Neural progenitor cell (in vitro differentiated cells): Measurements from ENCODE around the gene ZNF83. TPM values are rescaled to one million over a fixed set of nuclear protein-coding genes. Genes with fewer than 3 reads are reported as not detected.
"Not testable (repeated sequence)": the region's sequence is repeated elsewhere in the genome, so short reads cannot be mapped to it uniquely, and the experiment has no call there.

ENCODE experiments used
- DNase-seq: peaks from one replicate; pipeline ENCODE4 v3.0.0-alpha.2; 2016; ENCODE audit warnings: low spot score
- H2AFZ ChIP-seq: fragments of 200-600 bp; sonication (generic); replicated peaks from 2 replicates; pipeline ENCODE4 v1.6.1; 2016; ENCODE audit warnings: antibody characterized with exemption
- H3F3A ChIP-seq: fragments of 200-600 bp; sonication (generic); 2 replicates; pipeline ENCODE4 v1.6.1; 2016; ENCODE audit warnings: antibody characterized with exemption, low read depth
- H3K27ac ChIP-seq: fragments of 200-600 bp; sonication (generic); 2 replicates; pipeline ENCODE4 v1.5.1; 2016; ENCODE audit warnings: mild to moderate bottlenecking
- H3K27me3 ChIP-seq: fragments of 200-600 bp; sonication (generic); 2 replicates; pipeline ENCODE4 v1.6.1; 2016; ENCODE audit warnings: mild to moderate bottlenecking, moderate library complexity
- H3K36me3 ChIP-seq: fragments of 200-600 bp; sonication (generic); 2 replicates; pipeline ENCODE4 v1.5.1; 2016
- H3K4me1 ChIP-seq: fragments of 200-600 bp; sonication (generic); 2 replicates; pipeline ENCODE4 v1.6.1; 2016; ENCODE audit warnings: mixed run types
- H3K4me2 ChIP-seq: fragments of 200-600 bp; sonication (generic); 2 replicates; pipeline ENCODE4 v1.6.1; 2016
- H3K4me3 ChIP-seq: fragments of 200-600 bp; sonication (generic); 2 replicates; pipeline ENCODE4 v1.5.1; 2016
- H3K79me2 ChIP-seq: fragments of 200-600 bp; sonication (generic); 2 replicates; pipeline ENCODE4 v1.6.1; 2016; ENCODE audit warnings: low read depth
- H3K9ac ChIP-seq: fragments of 200-600 bp; sonication (generic); 2 replicates; pipeline ENCODE4 v1.6.1; 2016
- H3K9me3 ChIP-seq: fragments of 200-600 bp; sonication (generic); 2 replicates; pipeline ENCODE4 v1.5.1; 2016; ENCODE audit warnings: low read depth
- H4K20me1 ChIP-seq: fragments of 200-600 bp; sonication (generic); 2 replicates; pipeline ENCODE4 v1.6.1; 2016; ENCODE audit warnings: low read depth
- H3K27ac Mint-ChIP-seq: 3 replicates; pipeline ENCODE4 v1.8.0; 2021; ENCODE audit warnings: mixed read lengths
- H3K27me3 Mint-ChIP-seq: 2 replicates; pipeline ENCODE4 v1.8.0; 2022; ENCODE audit warnings: low read depth, mild to moderate bottlenecking, inconsistent platforms, moderate library complexity, mixed read lengths; ENCODE audit not compliant: insufficient read depth
- H3K36me3 Mint-ChIP-seq: 3 replicates; pipeline ENCODE4 v1.8.0; 2021; ENCODE audit warnings: mixed read lengths
- H3K4me1 Mint-ChIP-seq: 3 replicates; pipeline ENCODE4 v1.8.0; 2021; ENCODE audit warnings: mixed read lengths
- H3K4me3 Mint-ChIP-seq: 3 replicates; pipeline ENCODE4 v1.8.0; 2021; ENCODE audit warnings: mild to moderate bottlenecking, moderate library complexity, mixed read lengths
- H3K9me3 Mint-ChIP-seq: 3 replicates; pipeline ENCODE4 v1.8.0; 2020; ENCODE audit warnings: mixed read lengths
- CTCF ChIP-seq: fragments of 200-600 bp; sonication (generic); IDR thresholded peaks from 2 replicates; pipeline ENCODE4 v1.5.1; 2017; ENCODE audit warnings: antibody characterized with exemption, mild to moderate bottlenecking
- EZH2 ChIP-seq: fragments of 200-600 bp; sonication (generic); IDR thresholded peaks from 2 replicates; pipeline ENCODE4 v1.6.1; 2017; ENCODE audit warnings: antibody characterized with exemption, mild to moderate bottlenecking, moderate library complexity
- EZH2phosphoT487 ChIP-seq: fragments of 200-600 bp; sonication (generic); IDR thresholded peaks from 2 replicates; pipeline ENCODE4 v1.6.1; 2017; ENCODE audit warnings: antibody characterized with exemption
- total RNA-seq: library from RNA; depleted of rRNA; stranded (reverse); fragments of >200 nt; gene quantifications from 2 replicates; pipeline ENCODE4 v1.2.3, GENCODE V29; 2015; ENCODE audit warnings: low replicate concordance

Gene ZNF83
- total RNA-seq, 1 donor from 2014 or later: 76.2 TPM

- Histone ChIP-seq H2AFZ (peak within 1 kb of the TSS; percentile 66), H3K4me1 (peaks cover 6% of the 10 kb centered on the region), H4K20me1 (no peaks in the 10 kb centered on the region), H3K36me3 (no peaks in the 10 kb centered on the region), H3F3A (peaks cover 22% of the 10 kb centered on the region), H3K27ac (peak within 1 kb of the TSS; percentile 66), H3K4me2 (peak within 1 kb of the TSS; percentile 92), H3K4me3 (peak within 1 kb of the TSS; percentile 72), H3K27me3 (no peaks in the 10 kb centered on the region), H3K79me2 (peaks cover 20% of the 10 kb centered on the region), H3K9ac (peak within 1 kb of the TSS; percentile 60), H3K9me3 (no peaks in the 10 kb centered on the region)
- H3K27me3 Mint-ChIP-seq: peaks cover 4% of the 10 kb centered on the region
- TF ChIP-seq EZH2phosphoT487 (no peak), CTCF (peak; percentile 27)
- H3K27ac Mint-ChIP-seq: peak within 1 kb of the TSS; percentile 81
- peaks cover 19% of the 10 kb centered on the region for H3K9me3 Mint-ChIP-seq
- H3K4me3 Mint-ChIP-seq: peak within 1 kb of the TSS; percentile 95
- H3K36me3 Mint-ChIP-seq: peaks cover 35% of the 10 kb centered on the region
- peaks cover 6% of the 10 kb centered on the region for H3K4me1 Mint-ChIP-seq
- DNase-seq: peak; percentile 95
These were observed 67.9 kb downstream of the ZNF83 start, which contains the start of gene ZNF701 for GRCh38 chr19:52570000-52570861. Gene ZNF701 (plus strand): TSS chr19:52570287. CDS start chr19:52574148, 3,861 bp downstream.

- peak overlapping the region; percentile 79 for H3K4me2 ChIP-seq
- Mint-ChIP-seq H3K9me3 (peaks cover 21% of the 10 kb centered on the region), H3K4me3 (peak overlapping the region; percentile 95), H3K27ac (peak overlapping the region; percentile 81), H3K36me3 (peaks cover 35% of the 10 kb centered on the region)
- not testable (repeated sequence) for H3K36me3 ChIP-seq, H3K9me3 ChIP-seq, H3K4me1 ChIP-seq, H3K4me1 Mint-ChIP-seq, H3K27me3 Mint-ChIP-seq, H3K9ac ChIP-seq, H4K20me1 ChIP-seq, H3K27me3 ChIP-seq
- H3K79me2 ChIP-seq: peaks cover 20% of the 10 kb centered on the region
- peak; percentile 88 for DNase-seq
- peak overlapping the region; percentile 66 for H3K27ac ChIP-seq
- peak overlapping the region; percentile 72 for H3K4me3 ChIP-seq
- H3F3A ChIP-seq: peaks cover 22% of the 10 kb centered on the region
- H2AFZ ChIP-seq: peak overlapping the region; percentile 46
These were observed 68.5 kb downstream of the ZNF83 start for GRCh38 chr19:52569638-52569999.

- no peaks in the 10 kb centered on the region for H4K20me1 ChIP-seq
These were observed 70.2 kb downstream of the ZNF83 start for GRCh38 chr19:52567921-52568320.

More at GRCh38 chr19:52567921-52568320, 70.2 kb downstream of the ZNF83 start:
- Histone ChIP-seq H3K4me2 (no peak overlapping the region), H3K79me2 (peaks cover 20% of the 10 kb centered on the region), H3K36me3 (no peaks in the 10 kb centered on the region), H3K4me3 (no peak overlapping the region), H3F3A (peaks cover 22% of the 10 kb centered on the region), H2AFZ (no peak overlapping the region), H3K27ac (no peak overlapping the region), H3K9me3 (no peaks in the 10 kb centered on the region), H3K9ac (no peak overlapping the region), H3K4me1 (peaks cover 6% of the 10 kb centered on the region), H3K27me3 (no peaks in the 10 kb centered on the region)
- TF ChIP-seq EZH2phosphoT487 (no peak), CTCF (no peak), EZH2 (no peak)
- Mint-ChIP-seq H3K27ac (no peak overlapping the region), H3K4me3 (no peak overlapping the region), H3K4me1 (peaks cover 6% of the 10 kb centered on the region), H3K9me3 (peaks cover 35% of the 10 kb centered on the region), H3K36me3 (peaks cover 42% of the 10 kb centered on the region), H3K27me3 (peaks cover 2% of the 10 kb centered on the region)
- DNase-seq: no peak
